Left lung (tissue), 10 donors: Measurements from ENCODE around the gene PRKCE. TPM values are rescaled to one million over a fixed set of nuclear protein-coding genes. Genes with fewer than 3 reads are reported as not detected.

ENCODE experiments used
- ATAC-seq: fragments of 200-7000 bp; cut with Tn5 transposase; one replicate; pipeline ENCODE4 v1.9.1; 2020; ENCODE audit warnings: moderate library complexity
- DNase-seq, 4 donors: peaks; one replicate each; pipeline ENCODE4 v3.0.0-alpha.2; 2013 to 2020
- H3K27ac ChIP-seq, 2 donors: fragments of 200-600 bp; sonication (generic) in 1 of 2; one replicate each; pipeline versions ENCODE4 v1.5.0 to v1.8.0; 2020 to 2021
- H3K27me3 ChIP-seq, 2 donors: fragments of 200-600 bp; sonication (generic) in 1 of 2; one replicate each; pipeline versions ENCODE4 v1.5.0 to v1.8.0; 2020 to 2021
- H3K36me3 ChIP-seq, 2 donors: fragments of 200-600 bp; sonication (generic) in 1 of 2; one replicate each; pipeline versions ENCODE4 v1.5.0 to v1.8.0; 2020 to 2021
- H3K4me1 ChIP-seq, 2 donors: fragments of 200-600 bp; one replicate each; pipeline ENCODE4 v1.8.0; 2021
- H3K4me3 ChIP-seq, 2 donors: fragments of 200-600 bp; sonication (generic) in 1 of 2; one replicate each; pipeline versions ENCODE4 v1.5.0 to v1.8.0; 2020 to 2021; ENCODE audit warnings: mild to moderate bottlenecking in 1 of 2
- H3K9me3 ChIP-seq, 2 donors: fragments of 200-600 bp; sonication (generic) in 1 of 2; one replicate each; pipeline versions ENCODE4 v1.5.0 to v1.8.0; 2020 to 2021
- CTCF ChIP-seq, 2 donors: fragments of 200-600 bp; sonication (generic) in 1 of 2; IDR thresholded peaks; one replicate each; pipeline versions ENCODE4 v1.5.0 to v1.8.0; 2021; ENCODE audit warnings: antibody characterized with exemption in 2 of 2
- intact Hi-C, 2 donors: fragments of 100-400 bp; cut with DNase I; formaldehyde crosslinking; loops; one replicate each; pipeline versions ENCODE4 v1.11.2 to v1.14.2; 2022
- polyA plus RNA-seq, 6 donors: library from polyadenylated mRNA; unstranded; fragments of 120-200 nt; gene quantifications; one replicate each; pipeline ENCODE4 v1.2.1, GENCODE V29; 2013; ENCODE audit not compliant: insufficient read length in 6 of 6
- total RNA-seq, 2 donors: library from RNA; stranded (reverse); fragmentation: NEBNext Ultra II Directional; extraction: Animal tissue kit (Norgen Biotek cat#: 25700); gene quantifications; one replicate each; pipeline ENCODE4 v1.2.1, GENCODE V29; 2021
- donor health status: DM: no; HTN: yes; CAD: no.
- donor health status: DM: no; HTN: no; CAD: no.

PRKCE gene
- total and polyA plus RNA-seq, 8 donors = 12.0 to 56.9 (median 14.7) TPM

DNA sequence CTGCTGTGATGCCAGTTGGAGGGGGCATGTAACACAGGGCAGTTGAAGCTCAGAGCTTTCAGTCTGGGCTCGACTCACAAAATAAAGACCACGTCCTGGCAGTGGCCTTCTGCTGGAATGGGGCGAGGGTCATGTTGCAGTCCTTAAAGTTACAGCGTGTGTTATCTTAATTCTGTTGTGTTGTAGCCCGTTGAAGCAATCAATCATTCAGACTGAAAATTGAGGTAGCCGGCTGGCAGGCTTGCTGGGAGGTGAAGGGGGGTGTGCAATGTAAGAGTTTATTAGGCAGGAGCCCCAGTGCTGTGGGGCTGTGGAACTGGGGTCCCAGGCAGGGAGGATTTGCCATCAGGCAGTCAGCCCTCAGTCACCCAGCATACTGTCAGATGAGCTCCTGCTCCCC lies 508.9 kb downstream of the PRKCE start:
- H3K27ac ChIP-seq = no peak overlapping the region
- peaks cover 0 to 23% of the 10 kb centered on the region in 2 donors for H3K36me3 ChIP-seq
- H3K9me3 ChIP-seq = no peaks in the 10 kb centered on the region
- DNase-seq = no peak
- H3K27me3 ChIP-seq = no peaks in the 10 kb centered on the region
- no peak for ATAC-seq
- TF ChIP-seq CTCF (IDR thresholded peaks at IDR 0.05) = no peak
- intact Hi-C loops = no loop called here
- H3K4me1 ChIP-seq = peaks cover 16 to 38% of the 10 kb centered on the region in 2 donors
- no peak overlapping the region for H3K4me3 ChIP-seq

- Histone ChIP-seq H3K27ac (peak overlapping the region in 1 of 2 donors; percentile 16), H3K4me3 (no peak overlapping the region), H3K36me3 (peaks cover 0 to 17% of the 10 kb centered on the region in 2 donors), H3K4me1 (peaks cover 17 to 38% of the 10 kb centered on the region in 2 donors), H3K9me3 (no peaks in the 10 kb centered on the region), H3K27me3 (no peaks in the 10 kb centered on the region)
- DNase-seq (no peak), ATAC-seq (no peak)
- intact Hi-C loops = no loop called here
- no peak for TF ChIP-seq CTCF (IDR thresholded peaks at IDR 0.05)
These were observed 509.8 kb downstream of the PRKCE start for GRCh38 chr2:46161315-46161714.

GRCh38 chr2:46161911-46162310 lies 510.4 kb downstream of the PRKCE start:
- no peaks in the 10 kb centered on the region for H3K9me3 ChIP-seq
- no peak overlapping the region for H3K4me3 ChIP-seq
- no peak for TF ChIP-seq CTCF (IDR thresholded peaks at IDR 0.05)
- H3K4me1 ChIP-seq = peaks cover 17 to 38% of the 10 kb centered on the region in 2 donors
- H3K36me3 ChIP-seq = peaks cover 0 to 17% of the 10 kb centered on the region in 2 donors
- H3K27me3 ChIP-seq = no peaks in the 10 kb centered on the region
- intact Hi-C loops = no loop called here
- H3K27ac ChIP-seq = peak overlapping the region; percentile 13 to 23
- DNase-seq (no peak), ATAC-seq (no peak)

- H3K4me1 ChIP-seq = peaks cover 17 to 37% of the 10 kb centered on the region in 2 donors
These were observed 511.0 kb downstream of the PRKCE start for GRCh38 chr2:46162329-46163097.

More at GRCh38 chr2:46162329-46163097, 511.0 kb downstream of the PRKCE start:
- Histone ChIP-seq H3K27me3 (no peaks in the 10 kb centered on the region), H3K36me3 (peaks cover 0 to 15% of the 10 kb centered on the region in 2 donors), H3K9me3 (no peaks in the 10 kb centered on the region), H3K27ac (peak overlapping the region; percentile 13 to 23), H3K4me3 (no peak overlapping the region)
- ATAC-seq (peak; percentile 25), DNase-seq (no peak)
- TF ChIP-seq CTCF (IDR thresholded peaks at IDR 0.05) = no peak
- intact Hi-C loops = no loop called here
